ENCODE results near the gene MX1. TPM values are rescaled to one million over a fixed set of nuclear protein-coding genes. Genes with fewer than 3 reads are reported as not detected.

The MX1 gene
- total RNA-seq, 2 donors from 2014 or later: 7.3 to 17.7 TPM

DNA sequence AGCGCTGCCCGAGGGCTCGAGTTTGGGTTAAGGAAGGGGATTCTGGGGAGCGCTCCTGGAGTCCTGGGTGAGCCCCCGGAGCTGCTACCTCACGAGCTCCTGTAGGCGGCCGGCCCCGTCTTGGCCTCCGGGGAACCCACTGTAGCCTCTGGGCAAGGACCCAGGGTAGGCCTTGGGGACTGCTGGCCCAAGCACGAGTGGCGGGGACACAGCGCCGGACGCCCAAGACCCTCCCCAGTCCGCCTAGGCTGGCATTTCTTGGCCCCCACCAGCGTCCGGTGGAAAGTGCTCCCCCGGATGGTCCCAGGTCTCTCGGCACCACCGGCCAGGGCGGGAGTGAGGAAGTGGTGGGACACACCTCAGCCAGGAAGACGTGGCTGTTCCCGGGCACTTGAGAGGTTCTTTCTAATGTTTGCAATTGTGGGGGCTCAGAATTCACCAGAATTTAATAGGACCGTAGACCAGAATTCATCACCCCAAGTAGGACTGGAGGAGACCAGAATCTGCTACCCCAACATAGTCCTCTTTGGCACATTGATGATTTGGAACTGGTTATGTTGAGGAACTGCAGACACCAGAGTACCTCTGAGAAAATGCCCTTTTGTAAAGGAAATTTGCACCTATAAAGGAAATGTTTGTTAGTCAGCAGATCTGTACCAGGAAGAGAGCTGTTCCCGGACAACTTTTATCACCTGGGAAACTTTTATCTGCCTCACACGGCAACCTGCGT lies 82.5 kb downstream of the MX1 start:
- TF ChIP-seq, protein P1, sequence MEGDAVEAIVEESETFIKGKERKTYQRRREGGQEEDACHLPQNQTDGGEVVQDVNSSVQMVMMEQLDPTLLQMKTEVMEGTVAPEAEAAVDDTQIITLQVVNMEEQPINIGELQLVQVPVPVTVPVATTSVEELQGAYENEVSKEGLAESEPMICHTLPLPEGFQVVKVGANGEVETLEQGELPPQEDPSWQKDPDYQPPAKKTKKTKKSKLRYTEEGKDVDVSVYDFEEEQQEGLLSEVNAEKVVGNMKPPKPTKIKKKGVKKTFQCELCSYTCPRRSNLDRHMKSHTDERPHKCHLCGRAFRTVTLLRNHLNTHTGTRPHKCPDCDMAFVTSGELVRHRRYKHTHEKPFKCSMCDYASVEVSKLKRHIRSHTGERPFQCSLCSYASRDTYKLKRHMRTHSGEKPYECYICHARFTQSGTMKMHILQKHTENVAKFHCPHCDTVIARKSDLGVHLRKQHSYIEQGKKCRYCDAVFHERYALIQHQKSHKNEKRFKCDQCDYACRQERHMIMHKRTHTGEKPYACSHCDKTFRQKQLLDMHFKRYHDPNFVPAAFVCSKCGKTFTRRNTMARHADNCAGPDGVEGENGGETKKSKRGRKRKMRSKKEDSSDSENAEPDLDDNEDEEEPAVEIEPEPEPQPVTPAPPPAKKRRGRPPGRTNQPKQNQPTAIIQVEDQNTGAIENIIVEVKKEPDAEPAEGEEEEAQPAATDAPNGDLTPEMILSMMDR (IDR thresholded peaks at IDR 0.05): no peak
- intact Hi-C loops (cut with DNase I): no loop called here

More for the DNA sequence above, 82.5 kb downstream of the MX1 start:
- H3K36me3 ChIP-seq: no peaks in the 10 kb centered on the region
- peak; percentile 60 for DNase-seq
- no peaks in the 10 kb centered on the region for H3K4me1 ChIP-seq
- H3K9ac ChIP-seq (ENCODE audit: low read depth in 2 of 2, low read length in 2 of 2): peak overlapping the region; percentile 90 to 91
- peak overlapping the region; percentile 68 for H3K4me3 ChIP-seq
- H3K27me3 ChIP-seq: peaks cover 10% of the 10 kb centered on the region
- no peaks in the 10 kb centered on the region for H3K9me3 ChIP-seq
- H3K27ac ChIP-seq: peak overlapping the region; percentile 94

Other genes starting within 250 kb of the MX1 start
- gene FAM3B, start 109.4 kb upstream of the MX1 start, total RNA-seq: under 1 TPM; 0.35 to 0.90 TPM
- gene MX2, start 64.2 kb upstream of the MX1 start, total RNA-seq: 1 to 10 TPM; 2.0 to 2.5 TPM
- gene TMPRSS2, start 81.9 kb downstream of the MX1 start, total RNA-seq: 100 to 1,000 TPM; 261 to 408 TPM